ENCODE results near the gene ZNF385B. TPM values are rescaled to one million over a fixed set of nuclear protein-coding genes. Genes with fewer than 3 reads are reported as not detected.
A peak's percentile ranks its signal among the peaks of the same experiment; 100 is the strongest.

Gene ZNF385B
- total RNA-seq, 1 donor from 2014 or later, result 1.0 TPM

DNA sequence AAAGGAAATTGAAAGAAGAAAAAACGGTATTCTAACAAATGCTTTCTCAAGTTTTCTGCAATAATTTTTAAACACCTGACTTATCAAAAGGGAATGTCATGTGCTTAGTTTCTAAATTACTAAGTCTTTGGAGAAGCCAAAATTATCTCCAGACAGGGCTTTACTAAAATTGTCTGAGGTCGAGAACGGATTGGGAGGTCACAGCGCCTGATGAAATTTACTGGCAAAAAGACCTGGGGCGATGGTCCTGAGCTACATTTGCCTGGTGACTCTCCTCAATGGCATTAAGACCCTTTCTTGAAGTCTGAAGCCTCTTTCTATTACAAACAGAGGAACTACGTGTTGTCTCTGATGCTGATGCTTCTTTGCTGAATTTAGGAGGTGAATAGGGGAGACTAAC lies 305.0 kb downstream of the ZNF385B start:
- peak overlapping the region; percentile 20 for H3K27ac ChIP-seq (ENCODE audit: low read depth, low read length)

DNA sequence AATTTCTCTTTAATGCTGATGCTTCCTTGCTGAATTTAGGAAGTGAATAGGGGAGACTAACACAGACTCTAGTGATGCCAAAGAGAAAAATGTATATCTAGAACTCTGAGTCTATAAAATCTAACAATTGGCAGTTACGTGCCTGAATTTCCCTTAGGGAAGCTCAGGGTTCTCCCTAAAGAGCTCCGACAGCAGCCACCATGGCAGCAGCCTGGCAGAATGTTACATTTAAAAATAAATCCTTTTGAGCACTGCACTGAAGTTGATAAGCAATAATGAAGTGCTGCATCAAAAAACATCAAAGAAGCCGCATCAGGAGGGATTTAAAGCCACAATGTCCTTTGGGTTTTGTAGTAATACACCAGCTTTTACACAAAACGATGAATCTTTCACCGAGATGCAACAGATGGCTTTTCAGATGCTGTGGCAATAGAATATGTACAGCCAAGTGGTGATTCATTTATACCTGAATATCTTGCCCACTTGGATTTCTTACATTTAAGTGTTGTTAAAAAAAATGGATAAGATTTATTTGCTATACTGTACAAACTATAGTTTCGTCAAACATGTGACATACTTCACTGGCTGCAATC lies 305.6 kb downstream of the ZNF385B start:
- no peaks in the 10 kb centered on the region for H3K36me3 ChIP-seq (ENCODE audit: control insufficient read depth in 3 of 3, insufficient read depth in 3 of 3, low read length in 3 of 3)
- H3K27ac ChIP-seq (ENCODE audit: low read depth, low read length), result peak overlapping the region; percentile 29
- peak overlapping the region in 2 of 3 donors; percentile 5 to 15 for H3K4me3 ChIP-seq (ENCODE audit: low read length in 3 of 3)
- no peaks in the 10 kb centered on the region for H3K9me3 ChIP-seq (ENCODE audit: control insufficient read depth in 3 of 3, low read length in 3 of 3)
- no peaks in the 10 kb centered on the region for H3K27me3 ChIP-seq (ENCODE audit: control insufficient read depth in 3 of 3, insufficient read depth in 3 of 3, low read length in 3 of 3)
- peaks cover 0 to 6% (median 2%) of the 10 kb centered on the region in 3 donors for H3K4me1 ChIP-seq (ENCODE audit: control insufficient read depth in 3 of 3, insufficient read depth in 3 of 3, low read length in 3 of 3)
- peak overlapping the region in 2 of 3 donors; percentile 27 to 45 for H3K9ac ChIP-seq (ENCODE audit: low read depth in 1 of 3, low read length in 3 of 3)

More for the DNA sequence above, 305.0 kb downstream of the ZNF385B start:
- H3K4me3 ChIP-seq (ENCODE audit: low read length in 3 of 3), result peak overlapping the region in 1 of 3 donors; percentile 22
- no peaks in the 10 kb centered on the region for H3K9me3 ChIP-seq (ENCODE audit: control insufficient read depth in 3 of 3, low read length in 3 of 3)
- no peaks in the 10 kb centered on the region for H3K27me3 ChIP-seq (ENCODE audit: control insufficient read depth in 3 of 3, insufficient read depth in 3 of 3, low read length in 3 of 3)
- no peak overlapping the region for H3K9ac ChIP-seq (ENCODE audit: low read depth in 1 of 3, low read length in 3 of 3)
- no peaks in the 10 kb centered on the region for H3K36me3 ChIP-seq (ENCODE audit: control insufficient read depth in 3 of 3, insufficient read depth in 3 of 3, low read length in 3 of 3)
- H3K4me1 ChIP-seq (ENCODE audit: control insufficient read depth in 3 of 3, insufficient read depth in 3 of 3, low read length in 3 of 3), result peaks cover 0 to 6% (median 2%) of the 10 kb centered on the region in 3 donors

- Histone ChIP-seq H3K27ac (ENCODE audit: low read depth, low read length) (no peak overlapping the region), H3K4me1 (ENCODE audit: control insufficient read depth in 3 of 3, insufficient read depth in 3 of 3, low read length in 3 of 3) (peaks cover 0 to 6% (median 2%) of the 10 kb centered on the region in 3 donors), H3K36me3 (ENCODE audit: control insufficient read depth in 3 of 3, insufficient read depth in 3 of 3, low read length in 3 of 3) (no peaks in the 10 kb centered on the region), H3K9me3 (ENCODE audit: control insufficient read depth in 3 of 3, low read length in 3 of 3) (no peaks in the 10 kb centered on the region), H3K4me3 (ENCODE audit: low read length in 3 of 3) (no peak overlapping the region), H3K9ac (ENCODE audit: low read depth in 1 of 3, low read length in 3 of 3) (no peak overlapping the region), H3K27me3 (ENCODE audit: control insufficient read depth in 3 of 3, insufficient read depth in 3 of 3, low read length in 3 of 3) (no peaks in the 10 kb centered on the region)
Measured at GRCh38 chr2:179554639-179555386, 306.6 kb downstream of the ZNF385B start.

- Histone ChIP-seq H3K4me3 (ENCODE audit: low read length in 3 of 3) (no peak overlapping the region), H3K27me3 (ENCODE audit: control insufficient read depth in 3 of 3, insufficient read depth in 3 of 3, low read length in 3 of 3) (no peaks in the 10 kb centered on the region), H3K4me1 (ENCODE audit: control insufficient read depth in 3 of 3, insufficient read depth in 3 of 3, low read length in 3 of 3) (peaks cover 0 to 2% (median 2%) of the 10 kb centered on the region in 3 donors)
Measured at GRCh38 chr2:179553382-179553781, 308.0 kb downstream of the ZNF385B start.

GRCh38 chr2:179551539-179552045 lies 309.8 kb downstream of the ZNF385B start:
- Histone ChIP-seq H3K4me3 (ENCODE audit: low read length in 3 of 3) (no peak overlapping the region), H3K9ac (ENCODE audit: low read depth in 1 of 3, low read length in 3 of 3) (no peak overlapping the region), H3K27me3 (ENCODE audit: control insufficient read depth in 3 of 3, insufficient read depth in 3 of 3, low read length in 3 of 3) (no peaks in the 10 kb centered on the region), H3K4me1 (ENCODE audit: control insufficient read depth in 3 of 3, insufficient read depth in 3 of 3, low read length in 3 of 3) (peaks cover 0 to 2% (median 0%) of the 10 kb centered on the region in 3 donors), H3K9me3 (ENCODE audit: control insufficient read depth in 3 of 3, low read length in 3 of 3) (no peaks in the 10 kb centered on the region), H3K36me3 (ENCODE audit: control insufficient read depth in 3 of 3, insufficient read depth in 3 of 3, low read length in 3 of 3) (no peaks in the 10 kb centered on the region), H3K27ac (ENCODE audit: low read depth, low read length) (no peak overlapping the region)

More at GRCh38 chr2:179553382-179553781, 308.0 kb downstream of the ZNF385B start:
- no peak overlapping the region for H3K9ac ChIP-seq (ENCODE audit: low read depth in 1 of 3, low read length in 3 of 3)
- H3K9me3 ChIP-seq (ENCODE audit: control insufficient read depth in 3 of 3, low read length in 3 of 3), result no peaks in the 10 kb centered on the region
- H3K27ac ChIP-seq (ENCODE audit: low read depth, low read length), result no peak overlapping the region
- no peaks in the 10 kb centered on the region for H3K36me3 ChIP-seq (ENCODE audit: control insufficient read depth in 3 of 3, insufficient read depth in 3 of 3, low read length in 3 of 3)

GRCh38 chr2:179550849-179551248 lies 310.6 kb downstream of the ZNF385B start:
- Histone ChIP-seq H3K27me3 (ENCODE audit: control insufficient read depth in 3 of 3, insufficient read depth in 3 of 3, low read length in 3 of 3) (no peaks in the 10 kb centered on the region), H3K9ac (ENCODE audit: low read depth in 1 of 3, low read length in 3 of 3) (no peak overlapping the region), H3K9me3 (ENCODE audit: control insufficient read depth in 3 of 3, low read length in 3 of 3) (no peaks in the 10 kb centered on the region), H3K27ac (ENCODE audit: low read depth, low read length) (no peak overlapping the region), H3K4me3 (ENCODE audit: low read length in 3 of 3) (no peak overlapping the region), H3K36me3 (ENCODE audit: control insufficient read depth in 3 of 3, insufficient read depth in 3 of 3, low read length in 3 of 3) (no peaks in the 10 kb centered on the region), H3K4me1 (ENCODE audit: control insufficient read depth in 3 of 3, insufficient read depth in 3 of 3, low read length in 3 of 3) (no peaks in the 10 kb centered on the region)

DNA sequence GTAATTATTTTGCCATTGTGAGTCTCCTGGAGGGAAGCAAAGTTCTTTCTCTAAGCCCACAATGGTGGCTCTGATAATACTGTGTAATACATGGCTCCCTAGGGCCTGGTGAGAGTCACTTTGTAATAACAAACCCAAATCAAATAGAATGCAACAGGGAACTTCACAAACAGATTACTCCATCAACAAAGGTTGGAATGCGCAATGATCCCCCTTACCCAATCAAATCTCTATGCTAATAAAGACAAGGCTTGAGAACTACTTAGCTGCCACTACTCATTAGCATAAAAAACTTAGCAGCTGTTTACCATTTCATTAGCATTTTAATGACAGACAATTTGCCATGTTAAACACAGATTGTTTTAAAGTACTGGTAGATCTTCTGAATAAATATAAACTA lies 311.2 kb downstream of the ZNF385B start:
- Histone ChIP-seq H3K9ac (ENCODE audit: low read depth in 1 of 3, low read length in 3 of 3) (no peak overlapping the region), H3K4me3 (ENCODE audit: low read length in 3 of 3) (no peak overlapping the region), H3K4me1 (ENCODE audit: control insufficient read depth in 3 of 3, insufficient read depth in 3 of 3, low read length in 3 of 3) (no peaks in the 10 kb centered on the region), H3K36me3 (ENCODE audit: control insufficient read depth in 3 of 3, insufficient read depth in 3 of 3, low read length in 3 of 3) (no peaks in the 10 kb centered on the region), H3K27me3 (ENCODE audit: control insufficient read depth in 3 of 3, insufficient read depth in 3 of 3, low read length in 3 of 3) (no peaks in the 10 kb centered on the region), H3K9me3 (ENCODE audit: control insufficient read depth in 3 of 3, low read length in 3 of 3) (no peaks in the 10 kb centered on the region), H3K27ac (ENCODE audit: low read depth, low read length) (no peak overlapping the region)

DNA sequence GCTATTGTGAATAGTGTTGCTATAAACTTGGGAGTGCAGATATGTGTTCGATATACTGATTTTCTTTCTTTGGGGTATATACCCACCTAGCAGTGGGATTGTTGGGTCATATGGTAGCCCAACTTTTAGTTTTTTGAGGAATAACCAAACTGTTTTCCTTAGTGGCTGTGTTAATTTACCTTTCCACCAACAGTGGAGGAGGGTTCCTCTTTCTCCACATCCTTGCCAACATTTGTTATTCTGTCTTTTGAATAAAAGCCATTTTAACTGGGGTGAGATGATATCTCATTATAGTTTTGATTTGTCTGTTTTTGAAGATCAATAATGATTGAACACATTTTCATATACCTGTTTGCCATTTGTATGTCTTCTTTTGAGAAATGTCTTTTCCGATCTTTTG lies 314.8 kb downstream of the ZNF385B start:
- no peaks in the 10 kb centered on the region for H3K4me1 ChIP-seq (ENCODE audit: control insufficient read depth in 3 of 3, insufficient read depth in 3 of 3, low read length in 3 of 3)
- H3K27me3 ChIP-seq (ENCODE audit: control insufficient read depth in 3 of 3, insufficient read depth in 3 of 3, low read length in 3 of 3), result no peaks in the 10 kb centered on the region
- H3K4me3 ChIP-seq (ENCODE audit: low read length in 3 of 3), result no peak overlapping the region
- no peak overlapping the region for H3K27ac ChIP-seq (ENCODE audit: low read depth, low read length)
- H3K9ac ChIP-seq (ENCODE audit: low read depth in 1 of 3, low read length in 3 of 3), result no peak overlapping the region
- H3K9me3 ChIP-seq (ENCODE audit: control insufficient read depth in 3 of 3, low read length in 3 of 3), result no peaks in the 10 kb centered on the region
- no peaks in the 10 kb centered on the region for H3K36me3 ChIP-seq (ENCODE audit: control insufficient read depth in 3 of 3, insufficient read depth in 3 of 3, low read length in 3 of 3)

GRCh38 chr2:179545024-179545423 lies 316.4 kb downstream of the ZNF385B start:
- Histone ChIP-seq H3K9me3 (ENCODE audit: control insufficient read depth in 3 of 3, low read length in 3 of 3) (no peaks in the 10 kb centered on the region), H3K4me1 (ENCODE audit: control insufficient read depth in 3 of 3, insufficient read depth in 3 of 3, low read length in 3 of 3) (no peaks in the 10 kb centered on the region), H3K27me3 (ENCODE audit: control insufficient read depth in 3 of 3, insufficient read depth in 3 of 3, low read length in 3 of 3) (no peaks in the 10 kb centered on the region), H3K27ac (ENCODE audit: low read depth, low read length) (no peak overlapping the region), H3K36me3 (ENCODE audit: control insufficient read depth in 3 of 3, insufficient read depth in 3 of 3, low read length in 3 of 3) (no peaks in the 10 kb centered on the region), H3K9ac (ENCODE audit: low read depth in 1 of 3, low read length in 3 of 3) (no peak overlapping the region), H3K4me3 (ENCODE audit: low read length in 3 of 3) (no peak overlapping the region)

DNA sequence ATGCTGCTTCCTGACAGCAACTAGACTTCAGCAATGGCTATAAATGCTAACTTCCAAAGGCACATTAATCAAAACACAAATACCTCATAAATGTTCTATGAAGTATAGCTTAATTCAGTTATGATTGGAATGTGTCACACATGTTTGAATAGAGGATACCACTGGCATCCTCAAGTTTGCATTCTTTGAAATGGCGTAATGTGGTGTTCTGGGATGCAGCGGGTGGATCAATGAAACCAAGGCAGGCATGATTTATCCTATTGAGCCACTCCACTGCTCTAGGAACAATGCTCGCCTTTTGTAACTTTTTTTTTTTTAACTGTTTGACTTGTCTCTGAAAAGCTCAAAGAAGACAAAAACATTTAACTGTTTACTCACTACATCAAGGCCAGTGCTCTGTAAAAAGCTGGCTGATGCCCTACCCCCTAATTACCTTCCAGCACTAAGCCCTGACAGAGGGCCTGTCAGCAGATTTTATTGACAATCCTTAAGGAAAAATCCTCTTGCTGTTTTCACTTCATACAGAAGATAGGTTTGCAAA lies 318.0 kb downstream of the ZNF385B start:
- no peaks in the 10 kb centered on the region for H3K4me1 ChIP-seq (ENCODE audit: control insufficient read depth in 3 of 3, insufficient read depth in 3 of 3, low read length in 3 of 3)
- no peak overlapping the region for H3K27ac ChIP-seq (ENCODE audit: low read depth, low read length)
- H3K9me3 ChIP-seq (ENCODE audit: control insufficient read depth in 3 of 3, low read length in 3 of 3), result peaks cover 0 to 3% (median 0%) of the 10 kb centered on the region in 3 donors
- H3K9ac ChIP-seq (ENCODE audit: low read depth in 1 of 3, low read length in 3 of 3), result no peak overlapping the region
- H3K27me3 ChIP-seq (ENCODE audit: control insufficient read depth in 3 of 3, insufficient read depth in 3 of 3, low read length in 3 of 3), result no peaks in the 10 kb centered on the region
- peaks cover 0 to 3% (median 0%) of the 10 kb centered on the region in 3 donors for H3K36me3 ChIP-seq (ENCODE audit: control insufficient read depth in 3 of 3, insufficient read depth in 3 of 3, low read length in 3 of 3)
- no peak overlapping the region for H3K4me3 ChIP-seq (ENCODE audit: low read length in 3 of 3)
